ENCODE measurements around the gene BCL7A. TPM values are rescaled to one million over a fixed set of nuclear protein-coding genes. Genes with fewer than 3 reads are reported as not detected.
"Not testable (repeated sequence)": the region's sequence is repeated elsewhere in the genome, so short reads cannot be mapped to it uniquely, and the experiment has no call there.

Gene BCL7A
- 1 to 10 TPM in 1 of 3 donors, under 1 TPM in 2; 0.27 to 1.5 (median 0.48) TPM for polyA plus RNA-seq

GRCh38 chr12:122021822-122022392 lies at the start of gene BCL7A:
Gene BCL7A, plus strand, starts transcription at chr12:122021884. Its CDS starts 208 bp downstream, at chr12:122022092.
- H3K36me3 Mint-ChIP-seq = no peaks in the 10 kb centered on the region

GRCh38 chr12:121974026-121974985 lies 47.4 kb upstream of the BCL7A start:
- no peak for DNase-seq
- no peaks in the 10 kb centered on the region for H3K4me1 Mint-ChIP-seq
- peaks cover 0 to 7% (median 3%) of the 10 kb centered on the region in 6 donors for H3K9me3 Mint-ChIP-seq
- H3K27me3 Mint-ChIP-seq (ENCODE audit: low read depth in 3 of 3) = peaks cover 0 to 8% (median 6%) of the 10 kb centered on the region in 3 donors
- no peak overlapping the region for H3K27ac Mint-ChIP-seq
- H3K36me3 Mint-ChIP-seq = peaks cover 0 to 4% (median 0%) of the 10 kb centered on the region in 3 donors
- no peak overlapping the region for H3K4me3 Mint-ChIP-seq

More at GRCh38 chr12:122021822-122022392, at the start of gene BCL7A:
- peak within 1 kb of the TSS; percentile 69 to 87 (median 82) for H3K4me3 Mint-ChIP-seq
- H3K27ac Mint-ChIP-seq = peak within 1 kb of the TSS in 1 of 6 donors; percentile 49
- peaks cover 0 to 4% (median 0%) of the 10 kb centered on the region in 6 donors for H3K9me3 Mint-ChIP-seq
- peaks cover 6 to 26% (median 14%) of the 10 kb centered on the region in 3 donors for H3K27me3 Mint-ChIP-seq (ENCODE audit: low read depth in 3 of 3)
- DNase-seq = peak in 2 of 3 donors; percentile 20 to 32
- H3K4me1 Mint-ChIP-seq = peaks cover 7 to 11% of the 10 kb centered on the region in 2 donors

- Mint-ChIP-seq H3K27me3 (ENCODE audit: low read depth in 3 of 3) (peaks cover 0 to 8% (median 6%) of the 10 kb centered on the region in 3 donors), H3K9me3 (peaks cover 0 to 7% (median 3%) of the 10 kb centered on the region in 6 donors), H3K4me1 (no peaks in the 10 kb centered on the region), H3K4me3 (no peak overlapping the region), H3K36me3 (peaks cover 0 to 4% (median 0%) of the 10 kb centered on the region in 3 donors), H3K27ac (no peak overlapping the region)
- DNase-seq = no peak
These were observed 46.7 kb upstream of the BCL7A start for GRCh38 chr12:121975021-121975420.

- DNase-seq = no peak
- Mint-ChIP-seq H3K27ac (no peak overlapping the region), H3K4me3 (no peak overlapping the region), H3K27me3 (ENCODE audit: low read depth in 3 of 3) (peaks cover 0 to 6% (median 4%) of the 10 kb centered on the region in 3 donors), H3K9me3 (peaks cover 0 to 5% (median 3%) of the 10 kb centered on the region in 6 donors), H3K4me1 (no peaks in the 10 kb centered on the region), H3K36me3 (peaks cover 0 to 4% (median 0%) of the 10 kb centered on the region in 3 donors)
These were observed 44.7 kb upstream of the BCL7A start for GRCh38 chr12:121976950-121977349.

GRCh38 chr12:121980191-121980891 lies 41.3 kb upstream of the BCL7A start:
- Mint-ChIP-seq H3K27me3 (ENCODE audit: low read depth in 3 of 3) (peaks cover 0 to 8% (median 0%) of the 10 kb centered on the region in 3 donors), H3K4me3 (no peak overlapping the region), H3K27ac (no peak overlapping the region), H3K36me3 (no peaks in the 10 kb centered on the region), H3K4me1 (no peaks in the 10 kb centered on the region), H3K9me3 (no peaks in the 10 kb centered on the region)
- DNase-seq = no peak

GRCh38 chr12:121980892-121981272 lies 40.8 kb upstream of the BCL7A start:
- H3K4me3 Mint-ChIP-seq = no peak overlapping the region

GRCh38 chr12:121981456-121981855 lies 40.2 kb upstream of the BCL7A start:
- Mint-ChIP-seq H3K4me3 (no peak overlapping the region), H3K36me3 (no peaks in the 10 kb centered on the region), H3K9me3 (no peaks in the 10 kb centered on the region), H3K27me3 (ENCODE audit: low read depth in 3 of 3) (peaks cover 0 to 5% (median 0%) of the 10 kb centered on the region in 3 donors), H3K27ac (no peak overlapping the region), H3K4me1 (no peaks in the 10 kb centered on the region)
- DNase-seq = no peak

More at GRCh38 chr12:121980892-121981272, 40.8 kb upstream of the BCL7A start:
- H3K9me3 Mint-ChIP-seq = no peaks in the 10 kb centered on the region
- no peak for DNase-seq
- no peaks in the 10 kb centered on the region for H3K4me1 Mint-ChIP-seq
- no peaks in the 10 kb centered on the region for H3K36me3 Mint-ChIP-seq
- no peak overlapping the region for H3K27ac Mint-ChIP-seq
- peaks cover 0 to 8% (median 0%) of the 10 kb centered on the region in 3 donors for H3K27me3 Mint-ChIP-seq (ENCODE audit: low read depth in 3 of 3)

GRCh38 chr12:121982950-121983349 lies 38.7 kb upstream of the BCL7A start:
- Mint-ChIP-seq H3K27me3 (ENCODE audit: low read depth in 3 of 3) (peaks cover 0 to 3% (median 0%) of the 10 kb centered on the region in 3 donors), H3K9me3 (no peaks in the 10 kb centered on the region), H3K27ac (no peak overlapping the region), H3K4me1 (no peaks in the 10 kb centered on the region), H3K4me3 (no peak overlapping the region), H3K36me3 (no peaks in the 10 kb centered on the region)
- DNase-seq = no peak

GRCh38 chr12:121983536-121984210 lies 38.0 kb upstream of the BCL7A start:
- no peaks in the 10 kb centered on the region for H3K9me3 Mint-ChIP-seq
- H3K4me1 Mint-ChIP-seq = no peaks in the 10 kb centered on the region
- no peaks in the 10 kb centered on the region for H3K36me3 Mint-ChIP-seq
- no peak overlapping the region for H3K4me3 Mint-ChIP-seq
- no peak overlapping the region for H3K27ac Mint-ChIP-seq
- no peak for DNase-seq
- peaks cover 0 to 3% (median 0%) of the 10 kb centered on the region in 3 donors for H3K27me3 Mint-ChIP-seq (ENCODE audit: low read depth in 3 of 3)

GRCh38 chr12:121986489-121987245 lies 35.0 kb upstream of the BCL7A start:
- H3K9me3 Mint-ChIP-seq = no peaks in the 10 kb centered on the region
- H3K4me1 Mint-ChIP-seq = no peaks in the 10 kb centered on the region
- H3K27ac Mint-ChIP-seq = no peak overlapping the region
- no peak for DNase-seq
- H3K36me3 Mint-ChIP-seq = no peaks in the 10 kb centered on the region
- no peak overlapping the region for H3K4me3 Mint-ChIP-seq
- H3K27me3 Mint-ChIP-seq (ENCODE audit: low read depth in 3 of 3) = peaks cover 0 to 3% (median 0%) of the 10 kb centered on the region in 3 donors

- DNase-seq; H3K4me3 Mint-ChIP-seq; H3K4me1 Mint-ChIP-seq; H3K36me3 Mint-ChIP-seq; H3K27ac Mint-ChIP-seq; H3K27me3 Mint-ChIP-seq (ENCODE audit: low read depth in 3 of 3); H3K9me3 Mint-ChIP-seq: not testable (repeated sequence)
These were observed 33.2 kb upstream of the BCL7A start for GRCh38 chr12:121988519-121988918.

- Mint-ChIP-seq H3K27ac (no peak overlapping the region), H3K4me1 (peaks cover 0 to 2% of the 10 kb centered on the region in 2 donors), H3K4me3 (no peak overlapping the region), H3K36me3 (no peaks in the 10 kb centered on the region), H3K27me3 (ENCODE audit: low read depth in 3 of 3) (peaks cover 0 to 7% (median 0%) of the 10 kb centered on the region in 3 donors), H3K9me3 (no peaks in the 10 kb centered on the region)
- DNase-seq = no peak
These were observed 32.2 kb upstream of the BCL7A start for GRCh38 chr12:121989276-121990113.

Data from immature natural killer cell (primary cell).